IMR-90 (cell line): ENCODE results near the gene TAS1R1. TPM values are rescaled to one million over a fixed set of nuclear protein-coding genes. Genes with fewer than 3 reads are reported as not detected.

Experiments
- ATAC-seq: fragments of 200-7000 bp; cut with Tn5 transposase; 2 replicates; pipeline ENCODE4 v1.9.1; 2020; ENCODE audit warnings: low read depth, mild to moderate bottlenecking, moderate library complexity
- BruUV-seq: library from RNA; stranded (reverse); fragments of 400-500 nt; replicated peaks from 2 replicates; lab custom pipeline; 2021; lab: Mats Ljungman, UMichigan
- CTCF ChIA-PET: fragments of 300-600 bp; formaldehyde crosslinking; extraction: SDS; loops from one replicate; lab custom pipeline; 2021; ENCODE audit warnings: antibody characterized with exemption; lab: Yijun Ruan, JAX
- POLR2A ChIA-PET: fragments of 300-600 bp; sonication (Branson Sonifier 250); formaldehyde crosslinking; loops from one replicate; lab custom pipeline; 2022; ENCODE audit warnings: antibody characterized with exemption; ENCODE audit not compliant: unreplicated experiment; lab: Charles Lee
- DNase-seq: peaks from one replicate; pipeline ENCODE4 v3.0.0; 2013
- H2AFZ ChIP-seq: replicated peaks from 2 replicates; pipeline ENCODE3; 2013; ENCODE audit warnings: low read length, mild to moderate bottlenecking; ENCODE audit not compliant: poor library complexity
- H2AK5ac ChIP-seq: 2 replicates; pipeline ENCODE4 v1.6.1; 2013; ENCODE audit warnings: low read depth, low read length, inconsistent platforms
- H2AK9ac ChIP-seq: replicated peaks from 2 replicates; pipeline ENCODE3; 2013; ENCODE audit warnings: mild to moderate bottlenecking, low read depth, low read length, moderate library complexity; ENCODE audit not compliant: poor library complexity
- H2BK120ac ChIP-seq: 2 replicates; pipeline ENCODE4 v1.6.1; 2013; ENCODE audit warnings: low read depth, low read length, inconsistent platforms
- H2BK15ac ChIP-seq: 3 replicates; pipeline ENCODE4 v1.6.1; 2013; ENCODE audit warnings: low read depth, low read length, inconsistent platforms
- H2BK20ac ChIP-seq: 2 replicates; pipeline ENCODE4 v1.6.1; 2013; ENCODE audit warnings: low read depth, mild to moderate bottlenecking, inconsistent platforms, low read length, moderate library complexity
- H2BK5ac ChIP-seq: 2 replicates; pipeline ENCODE4 v1.6.1; 2013; ENCODE audit warnings: mild to moderate bottlenecking, low read depth, low read length, inconsistent platforms; ENCODE audit not compliant: poor library complexity, severe bottlenecking
- H3K14ac ChIP-seq: replicated peaks from 2 replicates; pipeline ENCODE4 v1.6.1; 2013; ENCODE audit warnings: low read depth, low read length, inconsistent platforms
- H3K18ac ChIP-seq: 2 replicates; pipeline ENCODE4 v1.6.1; 2013; ENCODE audit warnings: low read depth, low read length, control low read depth
- H3K23ac ChIP-seq: 2 replicates; pipeline ENCODE4 v1.6.1; 2013; ENCODE audit warnings: low read depth, low read length, inconsistent platforms
- H3K27ac ChIP-seq: 2 replicates; pipeline ENCODE4 v1.5.1; 2013; ENCODE audit warnings: mild to moderate bottlenecking, control low read depth, low read length; ENCODE audit not compliant: insufficient read depth
- H3K27me3 ChIP-seq: 2 replicates; pipeline ENCODE4 v1.6.1; 2013; ENCODE audit warnings: low read length; ENCODE audit not compliant: control insufficient read depth, insufficient read depth
- H3K36me3 ChIP-seq: 2 replicates; pipeline ENCODE4 v1.6.1; 2013; ENCODE audit warnings: low read length, mixed read lengths; ENCODE audit not compliant: control insufficient read depth, insufficient read depth
- H3K4ac ChIP-seq: 2 replicates; pipeline ENCODE4 v1.6.1; 2013; ENCODE audit warnings: low read depth, low read length, inconsistent platforms
- H3K4me1 ChIP-seq: 2 replicates; pipeline ENCODE4 v1.6.1; 2013; ENCODE audit warnings: low read length, mixed read lengths; ENCODE audit not compliant: control insufficient read depth, insufficient read depth
- H3K4me2 ChIP-seq: 2 replicates; pipeline ENCODE4 v1.6.1; 2013; ENCODE audit warnings: low read depth, mild to moderate bottlenecking, control low read depth, low read length, moderate library complexity
- H3K4me3 ChIP-seq: 2 replicates; pipeline ENCODE4 v1.5.1; 2013; ENCODE audit warnings: low read depth, mild to moderate bottlenecking, control low read depth, low read length, moderate library complexity; ENCODE audit not compliant: insufficient read depth
- H3K56ac ChIP-seq: 2 replicates; pipeline ENCODE4 v1.6.1; 2013; ENCODE audit warnings: low read length, inconsistent platforms; ENCODE audit not compliant: insufficient read depth; ENCODE audit errors: extremely low read depth
- H3K79me1 ChIP-seq, 2 experiments: 2 replicates each; pipeline ENCODE4 v1.6.1; 2013; ENCODE audit warnings: low read length in 2 of 2, inconsistent platforms in 1 of 2, low read depth in 1 of 2
- H3K9ac ChIP-seq: 2 replicates; pipeline ENCODE4 v1.6.1; 2013; ENCODE audit warnings: low read depth, low read length, control low read depth
- H3K9me1 ChIP-seq: 2 replicates; pipeline ENCODE4 v1.6.1; 2013; ENCODE audit warnings: low read length, inconsistent platforms; ENCODE audit not compliant: insufficient read depth
- H3K9me3 ChIP-seq: 2 replicates; pipeline ENCODE4 v1.6.1; 2013; ENCODE audit warnings: low read length; ENCODE audit not compliant: control insufficient read depth, insufficient read depth
- H4K20me1 ChIP-seq: 2 replicates; pipeline ENCODE4 v1.6.1; 2013; ENCODE audit warnings: low read length, inconsistent platforms; ENCODE audit not compliant: insufficient read depth
- H4K5ac ChIP-seq: 2 replicates; pipeline ENCODE4 v1.6.1; 2013; ENCODE audit warnings: mild to moderate bottlenecking, low read depth, low read length, control low read depth
- H4K8ac ChIP-seq, 2 experiments: 2 replicates each; pipeline ENCODE4 v1.6.1; 2013; ENCODE audit warnings: low read depth in 2 of 2, low read length in 2 of 2, control low read depth in 1 of 2, inconsistent platforms in 1 of 2
- H4K91ac ChIP-seq: 2 replicates; pipeline ENCODE4 v1.6.1; 2013; ENCODE audit warnings: low read depth, low read length, inconsistent platforms; ENCODE audit not compliant: insufficient read depth
- BHLHE40 ChIP-seq: fragments of 150-350 bp; IDR thresholded peaks from 2 replicates; pipeline ENCODE4 v1.6.1; 2016; ENCODE audit warnings: mild to moderate bottlenecking, low read depth, low read length
- CEBPB ChIP-seq: IDR thresholded peaks from 2 replicates; pipeline ENCODE4 v1.6.1; 2012; ENCODE audit warnings: low read depth, low read length, improper control_type of control experiment
- ELK1 ChIP-seq: fragments of 150-350 bp; IDR thresholded peaks from 2 replicates; pipeline ENCODE4 v1.6.1; 2016; ENCODE audit warnings: low read depth, mild to moderate bottlenecking, low read length, moderate library complexity, borderline replicate concordance
- FOS ChIP-seq: fragments of 150-350 bp; IDR thresholded peaks from 2 replicates; pipeline ENCODE4 v1.6.1; 2016; ENCODE audit warnings: low read depth, low read length
- MAZ ChIP-seq: IDR thresholded peaks from 2 replicates; pipeline ENCODE4 v1.6.1; 2012; ENCODE audit warnings: low read depth, mild to moderate bottlenecking, low read length, improper control_type of control experiment, moderate library complexity, borderline replicate concordance
- NFE2L2 ChIP-seq: fragments of 150-350 bp; IDR thresholded peaks from 2 replicates; pipeline ENCODE4 v1.6.1; 2016; ENCODE audit warnings: low read depth, mild to moderate bottlenecking, low read length
- RCOR1 ChIP-seq: IDR thresholded peaks from 2 replicates; pipeline ENCODE4 v1.6.1; 2012; ENCODE audit warnings: mild to moderate bottlenecking, low read length, improper control_type of control experiment; ENCODE audit not compliant: insufficient replicate concordance
- SMC3 ChIP-seq: fragments of 150-350 bp; IDR thresholded peaks from 2 replicates; pipeline ENCODE4 v1.6.1; 2016; ENCODE audit warnings: low read depth, mild to moderate bottlenecking, antibody characterized with exemption, low read length, moderate library complexity
- WGBS, 2 experiments: methylation state at CpG; one replicate each; pipeline versions ENCODE4 v1.1.5 to v1.1.7; 2013; ENCODE audit warnings: missing lambda C conversion rate in 2 of 2; ENCODE audit not compliant: insufficient read length in 1 of 2; ENCODE audit errors: extremely low coverage in 2 of 2; 5-methylcytosine and 5-hydroxymethylcytosine counted together
- dilution Hi-C: fragments of 300-500 bp; cut with HindIII; formaldehyde crosslinking; loops from one replicate; pipeline ENCODE4 v1.14.3; 2018; ENCODE audit warnings: low sequenced_read_pairs; ENCODE audit not compliant: unreplicated experiment
- in situ Hi-C: fragments of 300-500 bp; cut with MboI; formaldehyde crosslinking; loops from 3 replicates; pipeline ENCODE4 v1.14.3; 2019; ENCODE audit warnings: low sequenced_read_pairs, inconsistent platforms, mixed read lengths
- intact Hi-C: fragments of 100-400 bp; cut with micrococcal nuclease; formaldehyde crosslinking; loops from 2 replicates; pipeline ENCODE4 v1.10.0; 2022
- polyA plus RNA-seq, 3 experiments: library from polyadenylated mRNA; depleted of rRNA; stranded (reverse); fragments of >200 nt; gene quantifications; 2 replicates each; pipeline ENCODE4 v1.2.3, GENCODE V29; 2012; ENCODE audit warnings: low replicate concordance in 1 of 3
- total RNA-seq: library from RNA; depleted of rRNA; stranded (reverse); fragments of >200 nt; gene quantifications from 2 replicates; pipeline ENCODE4 v1.2.3, GENCODE V29; 2012
- TF ChIP-seq, protein P1 (sequence below): fragments of 150-350 bp; IDR thresholded peaks from 2 replicates; pipeline ENCODE4 v1.6.1; 2017; ENCODE audit warnings: mild to moderate bottlenecking, antibody characterized with exemption, low read length, low read depth
- TF ChIP-seq, protein P2 (sequence below): conservative IDR thresholded peaks from 2 replicates; pipeline ENCODE4 v1.5.1; 2012; ENCODE audit warnings: mild to moderate bottlenecking, low read depth, low read length, improper control_type of control experiment

TAS1R1 gene
- total and polyA plus RNA-seq, 2 of the 4 experiments (the other 2 are of a cell fraction), result 0.05 TPM; not detected in 1

- Histone ChIP-seq H4K91ac (peak overlapping the region; percentile 61; the same call in 1 of the 2 replicates), H2BK15ac (no peak overlapping the region; the same call in 2 of the 3 replicates), H3K14ac (peak overlapping the region; percentile 76), H2AK5ac (peak overlapping the region; percentile 46), H3K36me3 (peaks cover 32% of the 10 kb centered on the region), H2AFZ (peak overlapping the region; percentile 78), H3K9me3 (no peaks in the 10 kb centered on the region), H3K4me1 (peaks cover 14% of the 10 kb centered on the region), H3K4ac (peak overlapping the region; percentile 79), H3K18ac (no peak overlapping the region; the same call in 1 of the 2 replicates), H3K4me2 (peak overlapping the region; percentile 68), H3K23ac (peak overlapping the region; percentile 81), H3K4me3 (peak overlapping the region; percentile 88), H4K8ac (peak overlapping the region in 1 of 2 experiments; percentile 26; a peak in 1 of 4 replicates), H3K79me1 (peaks cover 5 to 66% of the 10 kb centered on the region in 2 experiments; a peak in 3 of 4 replicates), H4K5ac (peak overlapping the region; percentile 5; the same call in 1 of the 2 replicates), H2AK9ac (peak overlapping the region; percentile 100), H2BK20ac (peak overlapping the region; percentile 21; the same call in 1 of the 2 replicates), H2BK5ac (peak overlapping the region; percentile 60), H4K20me1 (peaks cover 65% of the 10 kb centered on the region), H3K9ac (peak overlapping the region; percentile 58), H3K27ac (peak overlapping the region; percentile 58), H3K27me3 (no peaks in the 10 kb centered on the region), H3K9me1 (peaks cover 13% of the 10 kb centered on the region), H3K56ac (peak overlapping the region; percentile 59), H2BK120ac (peak overlapping the region; percentile 59)
- in situ Hi-C loops, result no loop called here
- no peak for ATAC-seq
- CTCF ChIA-PET, result interaction anchor here (0.6 kb wide), 1 partner anchor 19 kb away, joined by 6 read pairs; no protein-coding TSS in a partner anchor
- peak; percentile 27 for DNase-seq
- TF ChIP-seq, protein P1, sequence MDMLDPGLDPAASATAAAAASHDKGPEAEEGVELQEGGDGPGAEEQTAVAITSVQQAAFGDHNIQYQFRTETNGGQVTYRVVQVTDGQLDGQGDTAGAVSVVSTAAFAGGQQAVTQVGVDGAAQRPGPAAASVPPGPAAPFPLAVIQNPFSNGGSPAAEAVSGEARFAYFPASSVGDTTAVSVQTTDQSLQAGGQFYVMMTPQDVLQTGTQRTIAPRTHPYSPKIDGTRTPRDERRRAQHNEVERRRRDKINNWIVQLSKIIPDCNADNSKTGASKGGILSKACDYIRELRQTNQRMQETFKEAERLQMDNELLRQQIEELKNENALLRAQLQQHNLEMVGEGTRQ, result no peak
- TF ChIP-seq MAZ (no peak), SMC3 (no peak), ELK1 (no peak), CEBPB (no peak), FOS (no peak), RCOR1 (no peak), NFE2L2 (no peak), BHLHE40 (no peak)
- TF ChIP-seq, protein P2, sequence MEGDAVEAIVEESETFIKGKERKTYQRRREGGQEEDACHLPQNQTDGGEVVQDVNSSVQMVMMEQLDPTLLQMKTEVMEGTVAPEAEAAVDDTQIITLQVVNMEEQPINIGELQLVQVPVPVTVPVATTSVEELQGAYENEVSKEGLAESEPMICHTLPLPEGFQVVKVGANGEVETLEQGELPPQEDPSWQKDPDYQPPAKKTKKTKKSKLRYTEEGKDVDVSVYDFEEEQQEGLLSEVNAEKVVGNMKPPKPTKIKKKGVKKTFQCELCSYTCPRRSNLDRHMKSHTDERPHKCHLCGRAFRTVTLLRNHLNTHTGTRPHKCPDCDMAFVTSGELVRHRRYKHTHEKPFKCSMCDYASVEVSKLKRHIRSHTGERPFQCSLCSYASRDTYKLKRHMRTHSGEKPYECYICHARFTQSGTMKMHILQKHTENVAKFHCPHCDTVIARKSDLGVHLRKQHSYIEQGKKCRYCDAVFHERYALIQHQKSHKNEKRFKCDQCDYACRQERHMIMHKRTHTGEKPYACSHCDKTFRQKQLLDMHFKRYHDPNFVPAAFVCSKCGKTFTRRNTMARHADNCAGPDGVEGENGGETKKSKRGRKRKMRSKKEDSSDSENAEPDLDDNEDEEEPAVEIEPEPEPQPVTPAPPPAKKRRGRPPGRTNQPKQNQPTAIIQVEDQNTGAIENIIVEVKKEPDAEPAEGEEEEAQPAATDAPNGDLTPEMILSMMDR, result no peak
- WGBS, 2 experiments, result 0% methylated on average over 1 of the region's 10 CpGs; no CpG with 5 or more reads in 1 of the 2 experiments
- dilution Hi-C loops, result no loop called here
- POLR2A ChIA-PET, result no interaction called here
- TSS peak; percentile 12 for BruUV-seq
- intact Hi-C loops, result loop anchor here (2.0 kb wide), 1 partner anchor 46 kb away; no protein-coding TSS in a partner anchor
Measured at GRCh38 chr1:6600410-6601048, 45.4 kb downstream of the TAS1R1 start.
